Measurements from ENCODE around the gene TNS2.
"Not testable (repeated sequence)": the region's sequence is repeated elsewhere in the genome, so short reads cannot be mapped to it uniquely, and the experiment has no call there.

TNS2 gene

GRCh38 chr12:53049571-53050318 lies at the start of gene TNS2:
Gene TNS2, plus strand, starts transcription at chr12:53050065. Its CDS starts 121 bp downstream, at chr12:53050186.
- ATAC-seq (no peak), DNase-seq (no peak)

- DNase-seq (no peak), ATAC-seq (no peak)
These were observed 45.7 kb upstream of the TNS2 start for GRCh38 chr12:53004178-53004577.

- ATAC-seq (no peak), DNase-seq (no peak)
These were observed 45.3 kb upstream of the TNS2 start for GRCh38 chr12:53004582-53004981.

GRCh38 chr12:53005215-53005985 lies 44.5 kb upstream of the TNS2 start:
- DNase-seq (peak; percentile 15), ATAC-seq (no peak)

GRCh38 chr12:53005986-53006809 lies 43.7 kb upstream of the TNS2 start, which contains the start of gene EIF4B:
Gene EIF4B, plus strand, starts transcription at chr12:53006456. Its CDS starts 28 bp downstream, at chr12:53006484.
- peak; percentile 99 for DNase-seq
- peak; percentile 94 for ATAC-seq

- ATAC-seq = peak; percentile 48
- peak; percentile 86 for DNase-seq
These were observed 43.0 kb upstream of the TNS2 start for GRCh38 chr12:53006810-53007309.

- ATAC-seq = no peak
- DNase-seq = no peak
These were observed 42.5 kb upstream of the TNS2 start for GRCh38 chr12:53007343-53007742.

- not testable (repeated sequence) for DNase-seq, ATAC-seq
These were observed 41.1 kb upstream of the TNS2 start for GRCh38 chr12:53008760-53009159.

GRCh38 chr12:53010955-53011354 lies 38.9 kb upstream of the TNS2 start:
- ATAC-seq (no peak), DNase-seq (no peak)

GRCh38 chr12:53011889-53012288 lies 38.0 kb upstream of the TNS2 start:
- DNase-seq (no peak), ATAC-seq (no peak)

GRCh38 chr12:53012928-53013327 lies 36.9 kb upstream of the TNS2 start:
- ATAC-seq (no peak), DNase-seq (no peak)

- DNase-seq = no peak
- no peak for ATAC-seq
These were observed 35.2 kb upstream of the TNS2 start for GRCh38 chr12:53014709-53015108.

- ATAC-seq = no peak
- no peak for DNase-seq
These were observed 24.6 kb upstream of the TNS2 start for GRCh38 chr12:53025250-53025649.

GRCh38 chr12:53027014-53027413 lies 22.9 kb upstream of the TNS2 start:
- ATAC-seq, DNase-seq: not testable (repeated sequence)

GRCh38 chr12:53031616-53032015 lies 18.2 kb upstream of the TNS2 start:
- DNase-seq = no peak
- no peak for ATAC-seq

GRCh38 chr12:53033832-53034231 lies 16.0 kb upstream of the TNS2 start:
- not testable (repeated sequence) for DNase-seq, ATAC-seq

GRCh38 chr12:53034459-53034858 lies 15.4 kb upstream of the TNS2 start:
- no peak for DNase-seq
- ATAC-seq = no peak

- DNase-seq (no peak), ATAC-seq (no peak)
These were observed 13.1 kb upstream of the TNS2 start for GRCh38 chr12:53036802-53037201.

GRCh38 chr12:53039851-53040250 lies 10.0 kb upstream of the TNS2 start:
- DNase-seq (no peak), ATAC-seq (no peak)

- no peak for ATAC-seq
- DNase-seq = no peak
These were observed 7.0 kb upstream of the TNS2 start for GRCh38 chr12:53042607-53043454.

GRCh38 chr12:53044052-53044581 lies 5.7 kb upstream of the TNS2 start:
- ATAC-seq (no peak), DNase-seq (no peak)

Measured in stimulated activated naive CD8-positive, alpha-beta T cell treated with anti-CD3 and anti-CD28 coated beads, Interleukin-15, Interleukin-2, amounts not matched to agents 100 U/mL and 50 U/mL, for 24 hours (primary cell).